Ascending aorta (tissue), 2 donors: Measurements from ENCODE around the gene FADS3. TPM values are rescaled to one million over a fixed set of nuclear protein-coding genes. Genes with fewer than 3 reads are reported as not detected.

ENCODE experiments used
- DNase-seq, 2 donors: peaks; one replicate each; pipeline ENCODE4 v3.0.0-alpha.2; 2019; ENCODE audit warnings: low spot score in 2 of 2
- H3K27ac ChIP-seq, 2 donors: fragments of 200-600 bp; sonication (generic); one replicate each; pipeline ENCODE4 v1.5.1; 2016 to 2017; ENCODE audit warnings: mild to moderate bottlenecking in 1 of 2
- H3K27me3 ChIP-seq: fragments of 200-600 bp; sonication (generic); one replicate; pipeline ENCODE4 v1.5.1; 2017
- H3K36me3 ChIP-seq, 2 donors: fragments of 200-600 bp; sonication (generic); one replicate each; pipeline ENCODE4 v1.5.1; 2016
- H3K4me1 ChIP-seq, 2 donors: fragments of 200-600 bp; sonication (generic); one replicate each; pipeline ENCODE4 v1.5.1; 2016 to 2017; ENCODE audit warnings: mild to moderate bottlenecking in 1 of 2
- H3K4me3 ChIP-seq, 2 donors: fragments of 200-600 bp; sonication (generic); one replicate each; pipeline ENCODE4 v1.5.1; 2016 to 2017; ENCODE audit warnings: mild to moderate bottlenecking in 1 of 2
- H3K9me3 ChIP-seq, 2 donors: fragments of 200-600 bp; sonication (generic); one replicate each; pipeline ENCODE4 v1.5.1; 2016
- CTCF ChIP-seq, 3 experiments: fragments of 200-600 bp in 2 of 3; fragments of 450-650 bp in 1 of 3; sonication (generic) in 2 of 3; IDR thresholded peaks; one replicate each; pipeline ENCODE4 v1.5.1; 2016 to 2019; ENCODE audit warnings: antibody characterized with exemption in 3 of 3, mild to moderate bottlenecking in 1 of 3, moderate library complexity in 1 of 3
- intact Hi-C: fragments of 100-400 bp; cut with DNase I; formaldehyde crosslinking; loops from one replicate; pipeline ENCODE4 v1.15.1; 2023
- total RNA-seq: library from RNA; depleted of rRNA; stranded (reverse); fragments of >200 nt; gene quantifications from one replicate; pipeline ENCODE4 v1.1.0, GENCODE V29; 2016

FADS3 gene
- total RNA-seq, 1 donor from 2014 or later: 191 TPM

GRCh38 chr11:61828629-61829407 is 62.5 kb downstream of the FADS3 start:
- H3K27ac ChIP-seq: peak overlapping the region; percentile 90 to 92
- H3K4me1 ChIP-seq: peaks cover 2 to 46% of the 10 kb centered on the region in 2 donors
- DNase-seq: peak in 1 of 2 donors; percentile 81

GRCh38 chr11:61828379-61828628 is 63.0 kb downstream of the FADS3 start:
- H3K4me1 ChIP-seq: peaks cover 2 to 44% of the 10 kb centered on the region in 2 donors
- no peaks in the 10 kb centered on the region for H3K9me3 ChIP-seq
- H3K36me3 ChIP-seq: no peaks in the 10 kb centered on the region
- intact Hi-C loops: loop anchor here (1.0 kb wide), 1 partner anchor 62 kb away; no protein-coding TSS in a partner anchor
- DNase-seq: no peak
- H3K27me3 ChIP-seq: no peaks in the 10 kb centered on the region
- H3K27ac ChIP-seq: peak overlapping the region; percentile 90 to 92
- no peak for TF ChIP-seq CTCF (IDR thresholded peaks at IDR 0.05)
- H3K4me3 ChIP-seq: peak overlapping the region; percentile 74 to 78

More at GRCh38 chr11:61828629-61829407, 62.5 kb downstream of the FADS3 start:
- peak; percentile 21 to 51 (median 36) for TF ChIP-seq CTCF (IDR thresholded peaks at IDR 0.05)
- intact Hi-C loops: loop anchor here (1.0 kb wide), 1 partner anchor 61 kb away; no protein-coding TSS in a partner anchor
- Histone ChIP-seq H3K9me3 (no peaks in the 10 kb centered on the region), H3K4me3 (peak overlapping the region; percentile 74 to 78), H3K36me3 (no peaks in the 10 kb centered on the region), H3K27me3 (no peaks in the 10 kb centered on the region)

- H3K4me3 ChIP-seq: peak within 1 kb of the TSS; percentile 74 to 78
- no peaks in the 10 kb centered on the region for H3K27me3 ChIP-seq
- H3K9me3 ChIP-seq: no peaks in the 10 kb centered on the region
- peak within 1 kb of the TSS; percentile 90 to 92 for H3K27ac ChIP-seq
- H3K36me3 ChIP-seq: no peaks in the 10 kb centered on the region
- intact Hi-C loops: loop anchor here (1.0 kb wide), 2 partner anchors 10 to 63 kb away; partner anchors contain the start of gene FADS1
- DNase-seq: peak; percentile 75 to 96
- peaks cover 2 to 39% of the 10 kb centered on the region in 2 donors for H3K4me1 ChIP-seq
- TF ChIP-seq CTCF (IDR thresholded peaks at IDR 0.05): peak in 1 of 3 experiments; percentile 17
These were observed 63.6 kb downstream of the FADS3 start, which contains the start of gene FADS2 for GRCh38 chr11:61827571-61828378. Gene FADS2, plus strand, starts transcription at chr11:61828300. Its CDS starts 91 bp downstream, at chr11:61828391.

GRCh38 chr11:61826930-61827570 is 64.3 kb downstream of the FADS3 start:
- no peaks in the 10 kb centered on the region for H3K27me3 ChIP-seq
- TF ChIP-seq CTCF (IDR thresholded peaks at IDR 0.05): no peak
- no peak for DNase-seq
- peaks cover 2 to 31% of the 10 kb centered on the region in 2 donors for H3K4me1 ChIP-seq
- no peaks in the 10 kb centered on the region for H3K9me3 ChIP-seq
- peak overlapping the region; percentile 74 to 78 for H3K4me3 ChIP-seq
- peak overlapping the region; percentile 90 to 92 for H3K27ac ChIP-seq
- no peaks in the 10 kb centered on the region for H3K36me3 ChIP-seq
- intact Hi-C loops: loop anchor here (1.0 kb wide), 1 partner anchor 10 kb away; the partner anchor contains the start of gene FADS1

Other genes starting within 250 kb of the FADS3 start
- gene DAGLA, start 211.2 kb downstream of the FADS3 start, total RNA-seq: 5.3 TPM
- not detected for gene MYRF, start 138.9 kb downstream of the FADS3 start, total RNA-seq
- gene TMEM258, start 98.9 kb downstream of the FADS3 start, total RNA-seq: 26.4 TPM
- gene FEN1, start 98.6 kb downstream of the FADS3 start, total RNA-seq: 1.5 TPM
- gene FADS1, start 74.5 kb downstream of the FADS3 start, total RNA-seq: 47.1 TPM
- 37.6 TPM for gene FADS2, start 63.2 kb downstream of the FADS3 start, total RNA-seq
- 23.2 TPM for gene RAB3IL1, start 26.0 kb upstream of the FADS3 start, total RNA-seq
- 30.9 TPM for gene BEST1, start 58.8 kb upstream of the FADS3 start, total RNA-seq
- 2,353 TPM for gene FTH1, start 76.1 kb upstream of the FADS3 start, total RNA-seq
- 55.5 TPM for gene INCENP, start 232.5 kb upstream of the FADS3 start, total RNA-seq